H1 (cell line): ENCODE data around the gene CEP250. TPM values are rescaled to one million over a fixed set of nuclear protein-coding genes. Genes with fewer than 3 reads are reported as not detected.

Experiments
- CTCF ChIA-PET: fragments of 300-600 bp; sonication (Branson Sonifier 250); formaldehyde crosslinking; loops from one replicate; lab custom pipeline; 2021; ENCODE audit not compliant: partially characterized antibody; lab: Charles Lee
- POLR2A ChIA-PET: fragments of 300-600 bp; sonication (Branson Sonifier 250); formaldehyde crosslinking; loops from one replicate; lab custom pipeline; 2021; ENCODE audit warnings: inconsistent platforms; ENCODE audit not compliant: partially characterized antibody; lab: Charles Lee
- DNase-seq, 2 experiments: peaks; one replicate each; pipeline versions ENCODE4 v3.0.0 to v3.0.0-alpha.2; 2010 to 2022; ENCODE audit warnings: low spot score in 2 of 2, low read depth in 1 of 2, mixed read lengths in 1 of 2
- FAIRE-seq: peaks from 2 replicates; lab custom pipeline; 2011; peaks lifted over from hg19 to GRCh38; lab: Jason Lieb, UNC
- H2AFZ ChIP-seq: 2 replicates; pipeline ENCODE4 v1.8.1; 2012; ENCODE audit warnings: low read length, inconsistent platforms
- H2AK5ac ChIP-seq: 2 replicates; pipeline ENCODE4 v1.6.1; 2013; ENCODE audit warnings: low read depth, low read length
- H2BK120ac ChIP-seq: replicated peaks from 2 replicates; pipeline ENCODE3; 2013; ENCODE audit warnings: low read depth, low read length, inconsistent platforms
- H2BK12ac ChIP-seq: 2 replicates; pipeline ENCODE4 v1.6.1; 2013; ENCODE audit warnings: low read depth, low read length
- H2BK15ac ChIP-seq: 2 replicates; pipeline ENCODE4 v1.6.1; 2013; ENCODE audit warnings: low read length
- H2BK20ac ChIP-seq: 2 replicates; pipeline ENCODE4 v1.6.1; 2013; ENCODE audit warnings: low read length
- H2BK5ac ChIP-seq: 2 replicates; pipeline ENCODE4 v1.6.1; 2013; ENCODE audit warnings: low read depth, low read length
- H3K14ac ChIP-seq: 2 replicates; pipeline ENCODE4 v1.6.1; 2013; ENCODE audit warnings: inconsistent platforms; ENCODE audit not compliant: insufficient read length
- H3K18ac ChIP-seq: 2 replicates; pipeline ENCODE4 v1.6.1; 2013; ENCODE audit warnings: low read length; ENCODE audit errors: extremely low read depth
- H3K23ac ChIP-seq: 2 replicates; pipeline ENCODE4 v1.6.1; 2013; ENCODE audit warnings: inconsistent platforms; ENCODE audit not compliant: insufficient read length
- H3K23me2 ChIP-seq: 2 replicates; pipeline ENCODE4 v1.6.1; 2013; ENCODE audit warnings: low read depth, low read length
- H3K27ac ChIP-seq: 2 replicates; pipeline ENCODE4 v1.6.1; 2011; ENCODE audit warnings: low read depth, low read length, inconsistent platforms
- H3K27me3 ChIP-seq, 4 experiments: replicated peaks in 1 of 4; 1 replicate in 1 of 4; 2 replicates in 3 of 4; pipeline versions ENCODE4 v1.6.1 to v1.8.1; 2011 to 2013; ENCODE audit warnings: low read length in 3 of 4, mild to moderate bottlenecking in 3 of 4, inconsistent platforms in 2 of 4, mixed read lengths in 2 of 4, moderate library complexity in 1 of 4; ENCODE audit not compliant: control insufficient read depth in 3 of 4, insufficient read depth in 3 of 4; ENCODE audit errors: extremely low read depth in 1 of 4
- H3K36me3 ChIP-seq, 4 experiments: 2 replicates each; pipeline versions ENCODE4 v1.6.1 to v1.8.1; 2011 to 2013; ENCODE audit warnings: mild to moderate bottlenecking in 4 of 4, low read length in 3 of 4, moderate library complexity in 2 of 4, control low read depth in 1 of 4, inconsistent platforms in 1 of 4; ENCODE audit not compliant: insufficient read depth in 4 of 4, control insufficient read depth in 2 of 4
- H3K4ac ChIP-seq: replicated peaks from 2 replicates; pipeline ENCODE3; 2013; ENCODE audit warnings: low read length, low read depth, mixed read lengths, inconsistent platforms; ENCODE audit not compliant: insufficient read length
- H3K4me1 ChIP-seq, 4 experiments: replicated peaks in 1 of 4; 1 replicate in 1 of 4; 2 replicates in 3 of 4; pipeline versions ENCODE4 v1.6.1 to v1.8.1; 2011 to 2013; ENCODE audit warnings: low read length in 3 of 4, inconsistent platforms in 2 of 4, mixed read lengths in 1 of 4; ENCODE audit not compliant: insufficient read depth in 4 of 4, control insufficient read depth in 3 of 4
- H3K4me2 ChIP-seq, 2 experiments: 2 replicates each; pipeline versions ENCODE4 v1.6.1 to v1.8.1; 2011 to 2013; ENCODE audit warnings: low read depth in 2 of 2, low read length in 2 of 2, control low read depth in 1 of 2, inconsistent platforms in 1 of 2, mild to moderate bottlenecking in 1 of 2; ENCODE audit not compliant: insufficient read depth in 1 of 2
- H3K4me3 ChIP-seq, 4 experiments: fragments of 200-600, 300-600 bp in 1 of 4; sonication (generic), shearing (Covaris generic), sonication (Bioruptor Twin) in 1 of 4; 2 replicates each; pipeline versions ENCODE4 v1.5.1 to v1.8.1; 2011 to 2016; ENCODE audit warnings: low read length in 4 of 4, low read depth in 3 of 4, control low read depth in 2 of 4, inconsistent platforms in 2 of 4, mild to moderate bottlenecking in 2 of 4, mixed read lengths in 1 of 4, moderate library complexity in 1 of 4; ENCODE audit not compliant: insufficient read depth in 2 of 4; ENCODE audit errors: extremely low read depth in 1 of 4
- H3K56ac ChIP-seq: replicated peaks from 2 replicates; pipeline ENCODE3; 2013; ENCODE audit warnings: low read depth, mild to moderate bottlenecking, mixed read lengths, low read length, inconsistent platforms; ENCODE audit not compliant: insufficient read length
- H3K79me1 ChIP-seq: 2 replicates; pipeline ENCODE4 v1.6.1; 2013; ENCODE audit warnings: low read depth, low read length, control low read depth
- H3K79me2 ChIP-seq, 2 experiments: 2 replicates each; pipeline versions ENCODE4 v1.6.1 to v1.8.1; 2012 to 2013; ENCODE audit warnings: low read length in 2 of 2, mild to moderate bottlenecking in 2 of 2, inconsistent platforms in 1 of 2; ENCODE audit not compliant: insufficient read depth in 2 of 2, control insufficient read depth in 1 of 2
- H3K9ac ChIP-seq, 4 experiments: replicated peaks in 1 of 4; 1 replicate in 1 of 4; 2 replicates in 3 of 4; pipeline versions ENCODE4 v1.6.1 to v1.8.1; 2011 to 2013; ENCODE audit warnings: low read depth in 3 of 4, low read length in 3 of 4, control low read depth in 2 of 4, mild to moderate bottlenecking in 2 of 4, moderate library complexity in 2 of 4, inconsistent platforms in 1 of 4; ENCODE audit errors: extremely low read depth in 1 of 4
- H3K9me3 ChIP-seq, 2 experiments: 2 replicates each; pipeline versions ENCODE4 v1.6.1 to v1.8.1; 2012 to 2013; ENCODE audit warnings: mild to moderate bottlenecking in 2 of 2, moderate library complexity in 2 of 2, control low read depth in 1 of 2, inconsistent platforms in 1 of 2, low read depth in 1 of 2, low read length in 1 of 2, mixed read lengths in 1 of 2; ENCODE audit not compliant: insufficient read depth in 2 of 2
- H4K20me1 ChIP-seq, 2 experiments: replicated peaks in 1 of 2; 2 replicates each; pipeline versions ENCODE3 to v1.8.1; 2011 to 2013; ENCODE audit warnings: inconsistent platforms in 2 of 2, low read length in 2 of 2, mild to moderate bottlenecking in 1 of 2; ENCODE audit not compliant: insufficient read depth in 2 of 2, control insufficient read depth in 1 of 2
- H4K5ac ChIP-seq: 2 replicates; pipeline ENCODE4 v1.6.1; 2013; ENCODE audit warnings: low read length, low read depth, mixed read lengths, inconsistent platforms; ENCODE audit not compliant: insufficient read length
- H4K8ac ChIP-seq: 2 replicates; pipeline ENCODE4 v1.8.0; 2013; ENCODE audit warnings: mild to moderate bottlenecking, moderate library complexity, low read length, inconsistent platforms; ENCODE audit not compliant: insufficient read depth; ENCODE audit errors: extremely low read depth
- H4K91ac ChIP-seq: replicated peaks from 2 replicates; pipeline ENCODE3; 2013; ENCODE audit warnings: low read length, mixed read lengths, inconsistent platforms; ENCODE audit not compliant: insufficient read length
- BRCA1 ChIP-seq: IDR thresholded peaks from 2 replicates; pipeline ENCODE4 v1.6.1; 2012; ENCODE audit warnings: low read depth, low read length, improper control_type of control experiment
- CBX5 ChIP-seq: fragments of 300-800, 300-1000 bp; sonication (generic); IDR thresholded peaks from 2 replicates; pipeline ENCODE4 v1.7.1; 2016; ENCODE audit warnings: antibody characterized with exemption, low read length, low read depth
- CHD1 ChIP-seq: IDR thresholded peaks from 2 replicates; pipeline ENCODE4 v1.6.1; 2012; ENCODE audit warnings: low read depth, low read length, improper control_type of control experiment
- CHD2 ChIP-seq: IDR thresholded peaks from 2 replicates; pipeline ENCODE4 v1.6.1; 2012; ENCODE audit warnings: low read length, improper control_type of control experiment
- HDAC2 ChIP-seq, 2 experiments: fragments of 300-600 bp in 1 of 2; sonication (generic) in 1 of 2; IDR thresholded peaks; 2 replicates each; pipeline ENCODE4 v1.6.1; 2011 to 2012; ENCODE audit warnings: low read depth in 2 of 2, low read length in 2 of 2, mild to moderate bottlenecking in 2 of 2, moderate library complexity in 2 of 2, borderline replicate concordance in 1 of 2, inconsistent platforms in 1 of 2
- KDM5A ChIP-seq: fragments of 200-600 bp; IDR thresholded peaks from 2 replicates; pipeline ENCODE4 v1.7.1; 2012; ENCODE audit warnings: mild to moderate bottlenecking, low read length, inconsistent platforms, mixed read lengths
- RFX5 ChIP-seq: IDR thresholded peaks from 2 replicates; pipeline ENCODE4 v1.6.1; 2011; ENCODE audit warnings: low read depth, low read length, improper control_type of control experiment, borderline replicate concordance
- RNF2 ChIP-seq: fragments of 200-900, 300-1000 bp; sonication (generic); IDR thresholded peaks from 2 replicates; pipeline ENCODE4 v1.7.1; 2016; ENCODE audit warnings: borderline replicate concordance, low read depth, mild to moderate bottlenecking, antibody characterized with exemption, low read length; ENCODE audit not compliant: poor library complexity, severe bottlenecking; ENCODE audit errors: missing control alignments
- SIN3A ChIP-seq, 2 experiments: IDR thresholded peaks in 1 of 2; conservative IDR thresholded peaks in 1 of 2; 2 replicates each; pipeline ENCODE4 v1.6.1; 2011 to 2012; ENCODE audit warnings: low read length in 2 of 2, improper control_type of control experiment in 1 of 2, low read depth in 1 of 2, mild to moderate bottlenecking in 1 of 2
- SIX5 ChIP-seq: IDR thresholded peaks from 2 replicates; pipeline ENCODE4 v1.6.1; 2011; ENCODE audit warnings: mild to moderate bottlenecking, low read depth, low read length
- ZNF274 ChIP-seq: IDR thresholded peaks from 2 replicates; pipeline ENCODE4 v1.7.0; 2012; ENCODE audit warnings: low read length, borderline replicate concordance; ENCODE audit errors: extremely low read depth
- WGBS, 2 experiments: shearing (Covaris generic) in 1 of 2; methylation state at CpG; one replicate each; pipeline versions ENCODE4 v1.1.6 to v1.1.7; 2013 to 2015; ENCODE audit warnings: low lambda C conversion rate in 2 of 2, mixed read lengths in 2 of 2, inconsistent platforms in 1 of 2, low coverage in 1 of 2, missing lambda C conversion rate in 1 of 2; ENCODE audit not compliant: insufficient replicate concordance in 2 of 2, insufficient coverage in 1 of 2, insufficient read length in 1 of 2; ENCODE audit errors: extremely low coverage in 1 of 2, missing lambda C conversion rate in 1 of 2; 5-methylcytosine and 5-hydroxymethylcytosine counted together
- polyA plus RNA-seq, 7 experiments: library from polyadenylated mRNA; depleted of rRNA in 3 of 7; stranded (reverse) in 5 of 7; unstranded in 2 of 7; fragments of >200 nt in 5 of 7; fragments of 200-250 nt in 2 of 7; gene quantifications; 1 replicate in 5 of 7; 2 replicates in 1 of 7; 4 replicates in 1 of 7; pipeline versions ENCODE4 v1.2.1 to v1.2.3, GENCODE V29; 2011 to 2013; ENCODE audit warnings: missing spikeins in 2 of 7, mixed read lengths in 2 of 7
- total RNA-seq: library from RNA; stranded (reverse); fragmentation: NEBNext Ultra II Directional; extraction: Animal tissue kit (Norgen Biotek cat#: 25700); gene quantifications from 2 replicates; pipeline ENCODE4 v1.2.1, GENCODE V29; 2021
- TF ChIP-seq, protein P1 (sequence below): IDR thresholded peaks from 2 replicates; pipeline ENCODE4 v1.6.1; 2012; ENCODE audit warnings: inconsistent platforms

CEP250 gene
- total and polyA plus RNA-seq, 2 of the 8 experiments (the other 6 are each of a cell fraction or from before 2014, with no cell fraction given), result 2.6 to 33.7 TPM

DNA sequence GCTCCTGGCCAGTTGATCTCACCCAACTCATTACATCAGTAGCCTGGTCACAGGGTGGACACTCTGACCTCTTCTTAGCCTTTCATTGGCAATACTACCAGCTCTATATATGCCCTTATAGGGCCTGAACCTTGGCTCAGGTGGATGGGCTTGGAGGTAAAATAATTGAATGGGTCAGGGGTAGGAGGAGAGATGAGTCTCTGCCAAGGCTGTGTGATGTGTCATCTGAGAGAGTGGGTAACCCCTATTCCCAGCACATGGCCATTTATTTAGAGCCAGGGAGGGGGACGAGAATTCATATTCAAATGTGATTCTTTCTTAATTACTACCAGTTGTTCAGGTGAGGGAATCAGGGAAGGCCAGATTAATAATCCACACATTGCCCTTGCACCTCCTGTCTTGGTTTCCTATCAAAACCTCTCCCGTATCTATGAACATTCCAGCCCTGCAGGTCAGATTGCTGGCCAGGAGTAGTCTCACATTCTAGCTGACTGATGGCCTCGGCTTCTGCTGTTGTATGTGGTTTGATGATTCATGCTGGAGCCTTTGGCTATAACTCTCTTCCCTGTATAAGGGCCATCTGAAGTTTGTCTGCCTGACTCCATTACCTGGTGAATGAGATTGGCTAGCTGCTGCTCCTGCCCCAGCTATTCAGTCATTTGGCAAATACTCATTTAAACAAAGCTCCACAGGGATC lies 60.7 kb downstream of the CEP250 start:
- Histone ChIP-seq H2BK120ac (no peak overlapping the region), H3K79me2 (no peaks in the 10 kb centered on the region), H2BK5ac (no peak overlapping the region), H2BK20ac (no peak overlapping the region), H3K9ac (no peak overlapping the region), H3K23ac (no peak overlapping the region), H4K8ac (no peak overlapping the region), H3K36me3 (peaks cover 6 to 8% (median 7%) of the 10 kb centered on the region in 4 experiments; a peak in 5 of 8 replicates), H3K27ac (no peak overlapping the region), H2AFZ (no peak overlapping the region), H3K4me2 (no peak overlapping the region), H3K27me3 (no peaks in the 10 kb centered on the region), H3K79me1 (no peaks in the 10 kb centered on the region), H4K91ac (no peak overlapping the region), H3K18ac (no peak overlapping the region), H3K9me3 (no peaks in the 10 kb centered on the region), H3K4ac (no peak overlapping the region), H4K20me1 (peaks cover 0 to 5% of the 10 kb centered on the region in 2 experiments), H3K23me2 (no peaks in the 10 kb centered on the region), H3K4me1 (no peaks in the 10 kb centered on the region), H2BK12ac (no peak overlapping the region), H3K56ac (no peak overlapping the region), H3K4me3 (no peak overlapping the region), H4K5ac (no peak overlapping the region), H3K14ac (no peak overlapping the region), H2BK15ac (no peak overlapping the region), H2AK5ac (no peak overlapping the region)
- ChIA-PET POLR2A (interaction anchor here (0.8 kb wide), 1 partner anchor 140 kb away, joined by 3 read pairs; no protein-coding TSS in a partner anchor), CTCF (interaction anchor here (0.5 to 2.6 kb wide), 6 partner anchors 13 to 438 kb away, joined by 3 to 10 read pairs (median 3); partner anchors contain the start of gene SCAND1)
- FAIRE-seq (no peak), DNase-seq (no peak)
- WGBS, 2 experiments, result 87% methylated on average over 3 of the region's 3 CpGs; no CpG with 5 or more reads in 1 of the 2 experiments
- TF ChIP-seq HDAC2 (IDR thresholded peaks at IDR 0.05; ENCODE audit: borderline replicate concordance in 1 of 2, low read depth in 2 of 2, low read length in 2 of 2), result no peak
- no peak for TF ChIP-seq ZNF274
- no peak for TF ChIP-seq SIX5
- TF ChIP-seq SIN3A (conservative IDR thresholded peaks at IDR 0.05 in 1 of 2, IDR thresholded peaks at IDR 0.05 in 1 of 2; ENCODE audit: low read depth in 1 of 2, low read length in 2 of 2), result no peak
- no peak for TF ChIP-seq RNF2
- TF ChIP-seq, protein P1, sequence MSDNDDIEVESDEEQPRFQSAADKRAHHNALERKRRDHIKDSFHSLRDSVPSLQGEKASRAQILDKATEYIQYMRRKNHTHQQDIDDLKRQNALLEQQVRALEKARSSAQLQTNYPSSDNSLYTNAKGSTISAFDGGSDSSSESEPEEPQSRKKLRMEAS, result no peak
- no peak for TF ChIP-seq BRCA1
- no peak for TF ChIP-seq CHD2
- TF ChIP-seq CHD1, result no peak
- no peak for TF ChIP-seq KDM5A
- TF ChIP-seq CBX5, result no peak
- no peak for TF ChIP-seq RFX5
